Neural cell (in vitro differentiated cells): ENCODE results near the gene PTPRT. TPM values are rescaled to one million over a fixed set of nuclear protein-coding genes. Genes with fewer than 3 reads are reported as not detected.

Experiments used
- H2AFZ ChIP-seq: fragments of 200-600, 300-800 bp; sonication (generic), shearing (Covaris generic); 2 replicates; pipeline ENCODE4 v1.6.0; 2014; ENCODE audit warnings: low read depth, mild to moderate bottlenecking, antibody characterized with exemption, low read length, moderate library complexity
- H3F3A ChIP-seq: fragments of 200-600 bp; shearing (Covaris generic); 2 replicates; pipeline ENCODE4 v1.6.1; 2016; ENCODE audit warnings: mild to moderate bottlenecking, moderate library complexity, mixed read lengths, antibody characterized with exemption, low read length; ENCODE audit not compliant: insufficient read depth, poor library complexity, severe bottlenecking
- H3K27ac ChIP-seq: fragments of 200-600, 300-800 bp; sonication (generic), shearing (Covaris generic); 2 replicates; pipeline ENCODE4 v1.5.1; 2014; ENCODE audit warnings: mild to moderate bottlenecking, low read length, moderate library complexity
- H3K27me3 ChIP-seq: fragments of 300-800, 200-600 bp; sonication (generic), shearing (Covaris generic); 2 replicates; pipeline ENCODE4 v1.6.0; 2014; ENCODE audit warnings: mild to moderate bottlenecking, low read depth, low read length, moderate library complexity; ENCODE audit not compliant: insufficient read depth
- H3K36me3 ChIP-seq: fragments of 300-800, 200-600 bp; sonication (generic), shearing (Covaris generic); 2 replicates; pipeline ENCODE4 v1.5.1; 2014; ENCODE audit warnings: mild to moderate bottlenecking, antibody characterized with exemption, low read length, moderate library complexity; ENCODE audit not compliant: insufficient read depth
- H3K4me2 ChIP-seq: fragments of 300-800, 200-600 bp; sonication (generic), shearing (Covaris generic); 2 replicates; pipeline ENCODE4 v1.6.0; 2014; ENCODE audit warnings: mild to moderate bottlenecking, low read length
- H3K4me3 ChIP-seq: fragments of 300-800, 200-600 bp; sonication (generic), shearing (Covaris generic); 2 replicates; pipeline ENCODE4 v1.5.1; 2014; ENCODE audit warnings: mild to moderate bottlenecking, low read length, moderate library complexity
- H3K79me2 ChIP-seq: fragments of 200-600 bp; shearing (Covaris generic); replicated peaks from 2 replicates; pipeline ENCODE4 v1.6.0; 2014; ENCODE audit warnings: mild to moderate bottlenecking, low read length, moderate library complexity; ENCODE audit not compliant: insufficient read depth
- H3K9ac ChIP-seq: fragments of 300-800, 200-600 bp; sonication (generic), shearing (Covaris generic); 2 replicates; pipeline ENCODE4 v1.6.1; 2016; ENCODE audit warnings: mild to moderate bottlenecking, low read length, mixed read lengths
- H3K9me2 ChIP-seq: fragments of 200-600 bp; shearing (Covaris generic); 2 replicates; pipeline ENCODE4 v1.6.1; 2016; ENCODE audit warnings: mild to moderate bottlenecking, low read length, mixed read lengths; ENCODE audit not compliant: insufficient read depth
- H3K9me3 ChIP-seq: fragments of 200-600, 300-800 bp; sonication (generic), shearing (Covaris generic); 2 replicates; pipeline ENCODE4 v1.6.1; 2016; ENCODE audit warnings: mild to moderate bottlenecking, mixed run types, low read length, moderate library complexity, mixed read lengths
- H4K20me1 ChIP-seq: fragments of 200-600 bp; shearing (Covaris generic); 2 replicates; pipeline ENCODE4 v1.6.1; 2016; ENCODE audit warnings: mild to moderate bottlenecking, mixed run types; ENCODE audit not compliant: insufficient read depth
- EP300 ChIP-seq: fragments of 450-650 bp; conservative IDR thresholded peaks from 2 replicates; pipeline ENCODE4 v1.6.1; 2014; ENCODE audit warnings: antibody characterized with exemption, mild to moderate bottlenecking, moderate library complexity; ENCODE audit not compliant: poor library complexity, severe bottlenecking
- EZH2 ChIP-seq: fragments of 200-600, 300-800 bp; shearing (Covaris generic), sonication (generic); IDR thresholded peaks from 2 replicates; pipeline ENCODE4 v1.6.1; 2014; ENCODE audit warnings: antibody characterized with exemption, low read length, borderline replicate concordance, mild to moderate bottlenecking; ENCODE audit not compliant: insufficient read depth, poor library complexity, severe bottlenecking
- MXI1 ChIP-seq: fragments of 450-650 bp; conservative IDR thresholded peaks from 2 replicates; pipeline ENCODE4 v1.6.1; 2014; ENCODE audit warnings: antibody characterized with exemption, mild to moderate bottlenecking; ENCODE audit not compliant: poor library complexity, severe bottlenecking
- POLR2AphosphoS5 ChIP-seq: IDR thresholded peaks from 2 replicates; pipeline ENCODE4 v1.6.1; 2012
- RAD21 ChIP-seq: fragments of 450-650 bp; conservative IDR thresholded peaks from 2 replicates; pipeline ENCODE4 v1.6.1; 2014; ENCODE audit warnings: antibody characterized with exemption, mild to moderate bottlenecking, moderate library complexity
- SMC3 ChIP-seq: fragments of 450-650 bp; conservative IDR thresholded peaks from 2 replicates; pipeline ENCODE4 v1.6.1; 2014; ENCODE audit warnings: antibody characterized with exemption, mild to moderate bottlenecking, moderate library complexity; ENCODE audit not compliant: poor library complexity
- TAF1 ChIP-seq: IDR thresholded peaks from 2 replicates; pipeline ENCODE4 v1.6.1; 2012; ENCODE audit warnings: low read depth
- polyA plus RNA-seq: library from polyadenylated mRNA; depleted of rRNA; stranded (reverse); fragments of >200 nt; gene quantifications from 2 replicates; pipeline ENCODE4 v1.2.3, GENCODE V29; 2014
- TF ChIP-seq, protein P1 (sequence below): IDR thresholded peaks from 2 replicates; pipeline ENCODE4 v1.6.1; 2012; ENCODE audit warnings: borderline replicate concordance
- TF ChIP-seq, protein P2 (sequence below): fragments of 450-650 bp; IDR thresholded peaks from 2 replicates; pipeline ENCODE4 v1.5.1; 2014; ENCODE audit warnings: antibody characterized with exemption, mild to moderate bottlenecking, moderate library complexity; ENCODE audit not compliant: poor library complexity, severe bottlenecking

The PTPRT gene
- polyA plus RNA-seq, 1 donor from 2014 or later = 9.2 TPM

DNA sequence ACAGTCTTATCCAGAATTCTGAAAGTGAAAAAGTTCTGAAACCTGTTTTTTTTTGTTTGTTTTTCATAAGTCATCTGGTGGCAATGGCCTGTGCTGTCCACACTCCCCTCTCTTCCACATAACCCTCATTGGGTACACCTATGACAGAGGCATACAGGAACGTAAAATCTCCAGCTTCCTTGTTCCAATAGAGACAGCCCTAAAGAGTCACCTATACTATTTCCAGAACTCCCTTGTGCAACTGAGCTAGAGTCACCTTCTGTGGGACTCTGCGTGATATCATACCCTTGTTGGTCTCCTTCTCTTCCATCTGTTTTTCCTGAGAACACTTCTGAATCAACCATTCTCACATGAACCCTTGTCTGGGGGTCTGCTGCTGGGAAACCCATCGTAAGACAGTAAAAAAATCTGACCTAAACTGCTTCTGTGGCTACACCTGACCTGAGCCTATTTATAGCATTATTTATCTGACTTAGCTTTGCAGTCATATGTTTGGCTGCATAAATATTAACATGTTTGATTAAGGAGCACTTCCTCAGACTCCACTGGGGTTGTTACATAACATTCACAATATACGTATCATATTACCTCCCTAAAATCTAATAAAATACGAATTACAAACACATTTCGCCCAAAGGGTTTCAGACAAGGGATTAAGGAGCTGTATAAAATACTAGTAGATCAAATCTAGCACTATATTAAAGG is 151.9 kb downstream of the PTPRT start:
- no peaks in the 10 kb centered on the region for H3F3A ChIP-seq
- H3K4me2 ChIP-seq = no peak overlapping the region
- no peaks in the 10 kb centered on the region for H3K9me3 ChIP-seq
- H3K9ac ChIP-seq = no peak overlapping the region
- H3K36me3 ChIP-seq = no peaks in the 10 kb centered on the region
- no peak overlapping the region for H3K4me3 ChIP-seq
- no peak overlapping the region for H2AFZ ChIP-seq
- TF ChIP-seq POLR2AphosphoS5 (no peak), EZH2 (no peak), SMC3 (no peak), MXI1 (no peak), TAF1 (no peak), EP300 (no peak)
- TF ChIP-seq, protein P1, sequence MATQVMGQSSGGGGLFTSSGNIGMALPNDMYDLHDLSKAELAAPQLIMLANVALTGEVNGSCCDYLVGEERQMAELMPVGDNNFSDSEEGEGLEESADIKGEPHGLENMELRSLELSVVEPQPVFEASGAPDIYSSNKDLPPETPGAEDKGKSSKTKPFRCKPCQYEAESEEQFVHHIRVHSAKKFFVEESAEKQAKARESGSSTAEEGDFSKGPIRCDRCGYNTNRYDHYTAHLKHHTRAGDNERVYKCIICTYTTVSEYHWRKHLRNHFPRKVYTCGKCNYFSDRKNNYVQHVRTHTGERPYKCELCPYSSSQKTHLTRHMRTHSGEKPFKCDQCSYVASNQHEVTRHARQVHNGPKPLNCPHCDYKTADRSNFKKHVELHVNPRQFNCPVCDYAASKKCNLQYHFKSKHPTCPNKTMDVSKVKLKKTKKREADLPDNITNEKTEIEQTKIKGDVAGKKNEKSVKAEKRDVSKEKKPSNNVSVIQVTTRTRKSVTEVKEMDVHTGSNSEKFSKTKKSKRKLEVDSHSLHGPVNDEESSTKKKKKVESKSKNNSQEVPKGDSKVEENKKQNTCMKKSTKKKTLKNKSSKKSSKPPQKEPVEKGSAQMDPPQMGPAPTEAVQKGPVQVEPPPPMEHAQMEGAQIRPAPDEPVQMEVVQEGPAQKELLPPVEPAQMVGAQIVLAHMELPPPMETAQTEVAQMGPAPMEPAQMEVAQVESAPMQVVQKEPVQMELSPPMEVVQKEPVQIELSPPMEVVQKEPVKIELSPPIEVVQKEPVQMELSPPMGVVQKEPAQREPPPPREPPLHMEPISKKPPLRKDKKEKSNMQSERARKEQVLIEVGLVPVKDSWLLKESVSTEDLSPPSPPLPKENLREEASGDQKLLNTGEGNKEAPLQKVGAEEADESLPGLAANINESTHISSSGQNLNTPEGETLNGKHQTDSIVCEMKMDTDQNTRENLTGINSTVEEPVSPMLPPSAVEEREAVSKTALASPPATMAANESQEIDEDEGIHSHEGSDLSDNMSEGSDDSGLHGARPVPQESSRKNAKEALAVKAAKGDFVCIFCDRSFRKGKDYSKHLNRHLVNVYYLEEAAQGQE = no peak
- no peaks in the 10 kb centered on the region for H3K9me2 ChIP-seq
- H3K27ac ChIP-seq = no peak overlapping the region
- H3K27me3 ChIP-seq = no peaks in the 10 kb centered on the region
- no peaks in the 10 kb centered on the region for H3K79me2 ChIP-seq
- H4K20me1 ChIP-seq = no peaks in the 10 kb centered on the region

DNA sequence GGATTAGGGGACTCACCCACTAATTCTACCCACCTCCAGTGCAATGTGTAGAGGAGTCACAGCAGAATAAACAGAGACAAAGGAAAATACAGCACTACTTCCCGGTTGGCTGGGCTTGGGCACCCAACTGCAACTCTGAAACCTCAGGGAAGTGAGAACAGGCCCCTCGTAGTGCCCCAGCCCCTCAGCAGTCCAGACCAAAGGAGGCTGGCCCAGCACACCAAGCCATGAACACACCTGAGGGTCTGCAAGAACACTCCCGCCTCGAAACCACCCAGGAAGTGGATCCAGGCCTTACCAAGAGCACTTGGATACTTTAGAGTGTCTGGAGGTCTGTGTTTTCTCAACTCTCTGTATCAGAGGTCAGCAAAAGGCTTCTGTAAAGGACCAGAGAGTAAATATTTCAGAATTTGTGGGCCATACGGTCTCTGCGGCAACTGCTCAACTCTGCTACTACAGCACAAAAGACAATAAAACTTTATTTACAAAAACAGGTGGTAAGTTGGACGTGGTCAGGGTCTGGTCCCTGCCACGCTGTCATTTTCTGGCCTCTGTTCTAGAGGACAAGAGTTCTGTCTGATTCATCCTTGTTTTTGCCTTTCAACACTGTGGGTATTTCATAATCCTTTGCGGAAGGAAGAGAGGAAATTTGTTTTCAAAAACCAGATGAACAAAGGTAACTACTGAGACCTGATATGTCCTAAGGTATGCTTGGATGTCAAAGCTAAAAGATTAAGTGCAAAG is 154.6 kb downstream of the PTPRT start:
- Histone ChIP-seq H3K9me2 (no peaks in the 10 kb centered on the region), H2AFZ (no peak overlapping the region), H3K9me3 (no peaks in the 10 kb centered on the region), H3F3A (no peaks in the 10 kb centered on the region), H4K20me1 (no peaks in the 10 kb centered on the region), H3K4me2 (no peak overlapping the region), H3K27ac (no peak overlapping the region), H3K27me3 (no peaks in the 10 kb centered on the region), H3K9ac (no peak overlapping the region), H3K79me2 (no peaks in the 10 kb centered on the region), H3K4me3 (no peak overlapping the region), H3K36me3 (no peaks in the 10 kb centered on the region)
- no peak for TF ChIP-seq POLR2AphosphoS5
- no peak for TF ChIP-seq SMC3
- TF ChIP-seq, protein P1 = no peak
- TF ChIP-seq RAD21 = no peak
- TF ChIP-seq, protein P2, sequence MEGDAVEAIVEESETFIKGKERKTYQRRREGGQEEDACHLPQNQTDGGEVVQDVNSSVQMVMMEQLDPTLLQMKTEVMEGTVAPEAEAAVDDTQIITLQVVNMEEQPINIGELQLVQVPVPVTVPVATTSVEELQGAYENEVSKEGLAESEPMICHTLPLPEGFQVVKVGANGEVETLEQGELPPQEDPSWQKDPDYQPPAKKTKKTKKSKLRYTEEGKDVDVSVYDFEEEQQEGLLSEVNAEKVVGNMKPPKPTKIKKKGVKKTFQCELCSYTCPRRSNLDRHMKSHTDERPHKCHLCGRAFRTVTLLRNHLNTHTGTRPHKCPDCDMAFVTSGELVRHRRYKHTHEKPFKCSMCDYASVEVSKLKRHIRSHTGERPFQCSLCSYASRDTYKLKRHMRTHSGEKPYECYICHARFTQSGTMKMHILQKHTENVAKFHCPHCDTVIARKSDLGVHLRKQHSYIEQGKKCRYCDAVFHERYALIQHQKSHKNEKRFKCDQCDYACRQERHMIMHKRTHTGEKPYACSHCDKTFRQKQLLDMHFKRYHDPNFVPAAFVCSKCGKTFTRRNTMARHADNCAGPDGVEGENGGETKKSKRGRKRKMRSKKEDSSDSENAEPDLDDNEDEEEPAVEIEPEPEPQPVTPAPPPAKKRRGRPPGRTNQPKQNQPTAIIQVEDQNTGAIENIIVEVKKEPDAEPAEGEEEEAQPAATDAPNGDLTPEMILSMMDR = no peak
- TF ChIP-seq EP300 = no peak
- TF ChIP-seq TAF1 = no peak
- no peak for TF ChIP-seq EZH2
- TF ChIP-seq MXI1 = no peak
